Activated CD8-positive, alpha-beta T cell treated with anti-CD3 and anti-CD28 coated beads, Interleukin-2, amount 10 ng/mL, durations not matched to agents 7 days and 5 days (primary cell): ENCODE data around the gene PRKCA. TPM values are rescaled to one million over a fixed set of nuclear protein-coding genes. Genes with fewer than 3 reads are reported as not detected.

Experiments used
- ATAC-seq: fragments of 150-1000 bp; cut with Tn5 transposase; one replicate; pipeline ENCODE4 v1.10.0; 2021; ENCODE audit warnings: moderate library complexity
- CTCF ChIA-PET: fragments of 350-600 bp; sonication (Branson Sonifier 250); formaldehyde crosslinking; loops from one replicate; lab custom pipeline; 2021; ENCODE audit warnings: antibody characterized with exemption; lab: Charles Lee
- POLR2A ChIA-PET: fragments of 350-600 bp; sonication (Branson Sonifier 250); formaldehyde crosslinking; loops from one replicate; lab custom pipeline; 2021; ENCODE audit warnings: antibody characterized with exemption; lab: Charles Lee
- DNase-seq: peaks from one replicate; pipeline ENCODE4 v3.0.0-alpha.2; 2020
- H3K27ac Mint-ChIP-seq: one replicate; pipeline ENCODE4 v1.8.0; 2021; ENCODE audit warnings: mild to moderate bottlenecking, mixed read lengths
- H3K27me3 Mint-ChIP-seq: one replicate; pipeline ENCODE4 v1.8.0; 2021; ENCODE audit warnings: low read depth, mixed read lengths
- H3K36me3 Mint-ChIP-seq: one replicate; pipeline ENCODE4 v1.8.0; 2021; ENCODE audit warnings: low read depth, mixed read lengths
- H3K4me1 Mint-ChIP-seq: one replicate; pipeline ENCODE4 v1.8.0; 2021; ENCODE audit warnings: low read depth, mixed read lengths
- H3K4me3 Mint-ChIP-seq: one replicate; pipeline ENCODE4 v1.8.0; 2021; ENCODE audit warnings: mild to moderate bottlenecking, mixed read lengths
- H3K9me3 Mint-ChIP-seq: one replicate; pipeline ENCODE4 v1.8.0; 2022; ENCODE audit warnings: mixed read lengths; ENCODE audit not compliant: insufficient read depth
- total RNA-seq, 2 experiments: library from RNA; stranded (reverse); gene quantifications; one replicate each; pipeline ENCODE4 v1.2.3, GENCODE V29; 2021

The PRKCA gene
- total RNA-seq, 2 experiments from 2014 or later: 74.1 to 76.9 TPM

DNA sequence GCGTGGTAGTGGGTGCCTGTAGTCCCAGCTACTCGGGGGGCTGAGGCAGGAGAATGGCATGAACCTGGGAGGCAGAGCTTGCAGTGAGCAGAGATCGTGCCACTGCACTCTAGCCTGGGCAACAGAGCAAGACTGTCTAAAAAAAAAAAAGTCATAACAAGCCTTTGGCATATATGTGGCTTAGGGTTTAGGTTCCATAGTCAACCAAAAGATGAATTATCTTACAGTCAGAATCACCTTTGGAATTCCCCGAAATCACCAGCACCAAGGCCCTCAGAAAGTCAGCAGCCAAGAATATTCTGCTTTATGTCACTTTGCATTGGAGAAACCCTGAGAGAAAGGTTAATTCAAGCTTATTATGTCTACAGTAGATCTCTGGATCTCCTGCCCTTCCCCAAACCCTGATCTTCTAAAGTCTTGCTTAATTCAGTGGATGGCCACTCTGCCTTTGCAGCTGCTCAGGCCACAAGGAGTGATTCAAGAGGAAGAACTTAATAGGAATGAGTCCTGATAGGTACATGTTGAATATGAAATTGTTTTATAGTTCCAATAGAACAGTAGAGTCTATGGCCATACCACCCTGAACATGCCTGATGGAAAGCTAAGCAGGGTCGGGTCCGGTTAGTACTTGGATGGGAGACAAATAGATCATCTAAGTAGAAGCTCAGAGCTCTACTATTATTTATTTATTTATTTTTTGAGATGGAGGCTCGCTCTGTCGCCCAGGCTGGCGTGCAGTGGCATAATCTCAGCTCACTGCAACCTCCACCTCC, 336.5 kb downstream of the PRKCA start:
- Mint-ChIP-seq H3K27ac (no peak overlapping the region), H3K4me3 (no peak overlapping the region), H3K36me3 (peaks cover 9% of the 10 kb centered on the region), H3K4me1 (peaks cover 21% of the 10 kb centered on the region), H3K9me3 (no peaks in the 10 kb centered on the region), H3K27me3 (no peaks in the 10 kb centered on the region)
- ChIA-PET CTCF (interaction anchor here (2.2 kb wide), 1 partner anchor 11 kb away, joined by 8 read pairs; no protein-coding TSS in a partner anchor), POLR2A (no interaction called here)
- DNase-seq (no peak), ATAC-seq (no peak)

DNA sequence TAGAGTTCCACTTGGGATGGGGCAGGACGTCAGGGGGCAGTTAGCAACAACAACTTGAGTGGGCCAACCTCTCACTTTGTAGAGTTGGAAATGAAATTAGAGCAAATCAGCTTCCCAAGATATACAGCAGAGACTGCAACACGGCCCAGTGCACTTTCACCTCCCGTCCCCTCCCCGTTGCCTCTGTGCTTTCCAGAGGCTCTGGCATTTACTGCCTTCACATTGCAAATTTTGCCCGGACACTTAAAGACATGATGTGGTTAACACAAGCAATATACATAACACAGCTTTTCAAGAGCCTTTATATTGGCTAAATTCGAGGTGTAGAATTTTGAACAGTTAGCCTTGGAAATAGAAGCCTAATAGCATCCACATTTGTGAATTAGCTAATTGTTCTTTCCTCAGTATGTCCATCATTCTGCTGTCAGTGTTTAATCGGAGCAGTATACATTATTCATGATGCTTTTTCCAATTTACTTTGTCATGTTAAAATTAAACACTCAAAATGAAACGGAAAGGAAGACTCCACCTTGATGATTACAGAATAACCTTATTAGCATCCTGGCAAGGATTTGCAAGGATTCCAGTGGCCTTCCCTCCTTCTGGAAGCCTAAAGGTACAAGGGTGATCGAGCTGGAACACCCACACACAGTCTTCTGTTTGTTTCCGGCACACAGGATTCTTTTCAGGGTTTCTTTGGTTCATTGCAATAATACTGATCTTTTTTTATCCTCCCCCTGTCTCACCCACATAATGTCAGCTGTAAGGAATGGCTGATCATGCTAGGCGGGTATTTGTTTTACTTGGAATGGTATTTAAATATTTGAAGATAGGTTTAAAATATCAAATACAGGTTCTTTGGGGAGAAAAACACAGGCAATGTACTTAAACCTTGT, 341.6 kb downstream of the PRKCA start:
- peaks cover 18% of the 10 kb centered on the region for H3K36me3 Mint-ChIP-seq
- DNase-seq (no peak), ATAC-seq (no peak)
- H3K9me3 Mint-ChIP-seq: no peaks in the 10 kb centered on the region
- no peak overlapping the region for H3K27ac Mint-ChIP-seq
- ChIA-PET POLR2A (no interaction called here), CTCF (no interaction called here)
- H3K4me1 Mint-ChIP-seq: no peaks in the 10 kb centered on the region
- H3K4me3 Mint-ChIP-seq: no peak overlapping the region
- no peaks in the 10 kb centered on the region for H3K27me3 Mint-ChIP-seq

- DNase-seq (no peak), ATAC-seq (no peak)
- Mint-ChIP-seq H3K4me1 (peaks cover 3% of the 10 kb centered on the region), H3K36me3 (peaks cover 17% of the 10 kb centered on the region), H3K27me3 (no peaks in the 10 kb centered on the region), H3K27ac (no peak overlapping the region), H3K4me3 (no peak overlapping the region), H3K9me3 (no peaks in the 10 kb centered on the region)
- POLR2A ChIA-PET: no interaction called here
- CTCF ChIA-PET: no interaction called here
Measured at GRCh38 chr17:66645259-66645658, 342.8 kb downstream of the PRKCA start.

- ATAC-seq (no peak), DNase-seq (no peak)
- Mint-ChIP-seq H3K27ac (no peak overlapping the region), H3K4me3 (no peak overlapping the region), H3K9me3 (no peaks in the 10 kb centered on the region), H3K27me3 (no peaks in the 10 kb centered on the region), H3K36me3 (peaks cover 21% of the 10 kb centered on the region), H3K4me1 (peaks cover 12% of the 10 kb centered on the region)
- POLR2A ChIA-PET: no interaction called here
- CTCF ChIA-PET: interaction anchor here (0.8 to 1.5 kb wide), 2 partner anchors 14 to 81 kb away, joined by 3 to 4 read pairs; no protein-coding TSS in a partner anchor
Measured at GRCh38 chr17:66647391-66647983, 345.1 kb downstream of the PRKCA start.

DNA sequence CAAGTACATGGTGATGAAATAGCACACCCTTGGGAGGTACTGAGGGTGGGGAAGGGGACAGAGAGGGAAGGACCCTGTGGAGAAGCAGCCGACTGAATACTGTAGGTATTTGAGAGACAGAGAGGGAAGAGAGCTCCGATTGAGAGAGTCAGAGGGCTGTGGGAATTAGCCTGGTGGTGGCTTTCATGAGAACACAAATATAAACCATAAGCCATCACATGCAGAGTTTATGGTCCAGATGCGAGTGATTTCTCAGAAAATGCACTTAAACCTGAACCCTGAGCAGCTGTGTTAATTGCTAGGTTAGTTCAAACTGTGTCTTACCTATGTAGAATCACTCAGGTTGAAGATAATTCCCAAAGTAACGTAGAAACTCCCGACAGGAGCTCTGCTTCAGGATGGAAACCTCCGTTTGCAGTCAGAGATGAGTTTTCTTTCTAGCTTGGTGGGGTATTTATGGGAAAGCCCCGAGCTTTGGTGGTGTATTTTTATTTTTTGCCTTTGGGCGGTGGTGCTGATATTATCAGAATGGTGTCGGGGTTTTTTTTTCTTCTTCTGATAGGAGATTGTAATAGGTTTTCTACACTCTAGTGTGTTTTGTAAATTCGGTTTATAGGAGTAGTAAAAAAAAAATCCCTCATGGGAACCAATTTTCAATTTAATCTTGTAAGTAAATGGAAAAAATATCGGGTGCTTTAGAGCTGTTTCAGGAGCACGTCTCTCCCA, 347.6 kb downstream of the PRKCA start:
- Mint-ChIP-seq H3K27ac (peak overlapping the region; percentile 22), H3K4me1 (peaks cover 24% of the 10 kb centered on the region), H3K27me3 (no peaks in the 10 kb centered on the region), H3K36me3 (peaks cover 45% of the 10 kb centered on the region), H3K9me3 (no peaks in the 10 kb centered on the region), H3K4me3 (no peak overlapping the region)
- POLR2A ChIA-PET: no interaction called here
- DNase-seq: no peak
- CTCF ChIA-PET: interaction anchor here (0.9 to 2.8 kb wide), 4 partner anchors 10 to 83 kb away, joined by 3 to 8 read pairs (median 3); no protein-coding TSS in a partner anchor
- ATAC-seq: no peak

- H3K9me3 Mint-ChIP-seq: no peaks in the 10 kb centered on the region
- ChIA-PET POLR2A (no interaction called here), CTCF (interaction anchor here (0.9 to 2.8 kb wide), 4 partner anchors 11 to 84 kb away, joined by 3 to 8 read pairs (median 3); no protein-coding TSS in a partner anchor)
- peaks cover 46% of the 10 kb centered on the region for H3K36me3 Mint-ChIP-seq
- no peaks in the 10 kb centered on the region for H3K27me3 Mint-ChIP-seq
- no peak overlapping the region for H3K4me3 Mint-ChIP-seq
- ATAC-seq (no peak), DNase-seq (no peak)
- H3K27ac Mint-ChIP-seq: peak overlapping the region; percentile 22
- H3K4me1 Mint-ChIP-seq: peaks cover 24% of the 10 kb centered on the region
Measured at GRCh38 chr17:66650544-66650877, 348.1 kb downstream of the PRKCA start.

GRCh38 chr17:66652840-66653507, 350.6 kb downstream of the PRKCA start:
- no peak for DNase-seq
- H3K27me3 Mint-ChIP-seq: no peaks in the 10 kb centered on the region
- H3K27ac Mint-ChIP-seq: no peak overlapping the region
- ChIA-PET POLR2A (no interaction called here), CTCF (interaction anchor here (1.0 kb wide), 1 partner anchor 20 kb away, joined by 3 read pairs; no protein-coding TSS in a partner anchor)
- peaks cover 24% of the 10 kb centered on the region for H3K4me1 Mint-ChIP-seq
- H3K9me3 Mint-ChIP-seq: peaks cover 4% of the 10 kb centered on the region
- H3K4me3 Mint-ChIP-seq: no peak overlapping the region
- H3K36me3 Mint-ChIP-seq: peaks cover 66% of the 10 kb centered on the region
- no peak for ATAC-seq

GRCh38 chr17:66654106-66654740, 351.8 kb downstream of the PRKCA start:
- H3K9me3 Mint-ChIP-seq: peaks cover 4% of the 10 kb centered on the region
- ChIA-PET CTCF (no interaction called here), POLR2A (no interaction called here)
- peaks cover 73% of the 10 kb centered on the region for H3K36me3 Mint-ChIP-seq
- peaks cover 24% of the 10 kb centered on the region for H3K4me1 Mint-ChIP-seq
- no peak overlapping the region for H3K4me3 Mint-ChIP-seq
- H3K27me3 Mint-ChIP-seq: no peaks in the 10 kb centered on the region
- ATAC-seq (no peak), DNase-seq (no peak)
- H3K27ac Mint-ChIP-seq: no peak overlapping the region

DNA sequence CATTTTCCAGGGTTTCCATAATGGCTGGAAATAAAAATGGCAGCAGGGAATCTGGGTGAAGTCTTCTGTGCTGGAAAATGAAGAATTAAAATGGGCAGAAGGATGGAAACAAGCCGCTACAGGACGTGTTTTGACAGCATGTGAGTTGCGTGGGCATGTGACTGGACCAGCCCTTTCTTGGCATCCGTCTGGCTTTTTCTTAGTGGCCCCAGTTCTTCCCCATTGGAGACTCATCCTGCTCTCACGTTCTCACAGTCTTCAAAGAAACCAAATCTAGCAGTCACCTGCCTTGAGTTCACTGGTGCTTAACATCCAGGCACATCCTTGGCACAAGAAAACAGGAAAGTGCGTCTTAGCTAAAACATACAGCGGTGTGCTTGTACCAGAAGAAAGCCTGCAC, 352.4 kb downstream of the PRKCA start:
- ChIA-PET POLR2A (no interaction called here), CTCF (no interaction called here)
- H3K27me3 Mint-ChIP-seq: no peaks in the 10 kb centered on the region
- H3K27ac Mint-ChIP-seq: no peak overlapping the region
- H3K9me3 Mint-ChIP-seq: peaks cover 4% of the 10 kb centered on the region
- peaks cover 76% of the 10 kb centered on the region for H3K36me3 Mint-ChIP-seq
- ATAC-seq: no peak
- no peak for DNase-seq
- no peak overlapping the region for H3K4me3 Mint-ChIP-seq
- peaks cover 21% of the 10 kb centered on the region for H3K4me1 Mint-ChIP-seq

DNA sequence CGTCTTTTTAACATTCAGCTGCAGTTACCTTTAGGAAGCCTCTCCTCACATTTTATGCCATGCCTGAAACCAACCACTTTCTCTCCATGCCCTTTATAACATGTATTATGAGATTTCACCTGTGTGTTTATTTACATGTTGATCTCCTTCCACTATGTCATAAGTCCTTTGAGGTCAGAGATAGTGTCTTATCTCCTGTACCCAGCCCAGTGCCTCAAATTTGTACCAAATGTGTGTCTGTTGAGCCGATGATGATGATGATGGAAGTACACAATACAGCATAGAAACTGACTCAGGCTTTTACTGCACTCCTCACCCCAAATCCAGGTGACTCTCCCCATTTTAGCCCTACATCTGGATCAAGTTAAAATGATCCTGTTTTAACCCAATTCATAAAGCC, 353.0 kb downstream of the PRKCA start:
- ATAC-seq (no peak), DNase-seq (no peak)
- Mint-ChIP-seq H3K27me3 (no peaks in the 10 kb centered on the region), H3K27ac (peak overlapping the region; percentile 17), H3K36me3 (peaks cover 82% of the 10 kb centered on the region), H3K4me3 (no peak overlapping the region), H3K4me1 (peaks cover 20% of the 10 kb centered on the region), H3K9me3 (peaks cover 4% of the 10 kb centered on the region)
- ChIA-PET POLR2A (no interaction called here), CTCF (no interaction called here)
